CD14-positive monocyte (primary cell): ENCODE data around the gene TRHDE. TPM values are rescaled to one million over a fixed set of nuclear protein-coding genes. Genes with fewer than 3 reads are reported as not detected.
A peak's percentile ranks its signal among the peaks of the same experiment; 100 is the strongest.

ENCODE experiments used
- DNase-seq, 3 donors: peaks; one replicate each; pipeline ENCODE4 v3.0.0-alpha.2; 2011 to 2022
- H2AFZ ChIP-seq: 2 replicates; pipeline ENCODE4 v1.6.0; 2012; ENCODE audit warnings: mild to moderate bottlenecking, low read depth, low read length, inconsistent platforms; ENCODE audit not compliant: insufficient read depth, poor library complexity, severe bottlenecking
- H3K27ac ChIP-seq, 2 donors: 1 replicate in 1 of 2; 2 replicates in 1 of 2; pipeline ENCODE4 v1.5.1; 2012 to 2013; ENCODE audit warnings: low read length in 2 of 2, control low read depth in 1 of 2, inconsistent platforms in 1 of 2, low read depth in 1 of 2, mild to moderate bottlenecking in 1 of 2
- H3K27me3 ChIP-seq, 2 donors: one replicate each; pipeline versions ENCODE4 v1.6.0 to v1.6.1; 2011 to 2013; ENCODE audit warnings: low read length in 2 of 2; ENCODE audit not compliant: control insufficient read depth in 2 of 2, insufficient read depth in 2 of 2
- H3K36me3 ChIP-seq, 2 donors: replicated peaks in 1 of 2; 1 replicate in 1 of 2; 2 replicates in 1 of 2; pipeline versions ENCODE4 v1.5.1 to v1.6.1; 2012 to 2013; ENCODE audit warnings: low read length in 2 of 2, control low read depth in 1 of 2, inconsistent platforms in 1 of 2, mild to moderate bottlenecking in 1 of 2; ENCODE audit not compliant: insufficient read depth in 2 of 2, control insufficient read depth in 1 of 2
- H3K4me1 ChIP-seq, 2 donors: 1 replicate in 1 of 2; 2 replicates in 1 of 2; pipeline versions ENCODE4 v1.5.1 to v1.6.1; 2012 to 2013; ENCODE audit warnings: low read length in 2 of 2, control low read depth in 1 of 2, inconsistent platforms in 1 of 2, mild to moderate bottlenecking in 1 of 2, moderate library complexity in 1 of 2; ENCODE audit not compliant: insufficient read depth in 2 of 2, control insufficient read depth in 1 of 2
- H3K4me2 ChIP-seq: replicated peaks from 2 replicates; pipeline ENCODE3; 2012; ENCODE audit warnings: low read length, moderate library complexity, mild to moderate bottlenecking; ENCODE audit not compliant: poor library complexity, severe bottlenecking; ENCODE audit errors: extremely low read depth
- H3K4me3 ChIP-seq, 3 experiments: fragments of 200-600 bp in 1 of 3; sonication (generic) in 1 of 3; replicated peaks in 1 of 3; 1 replicate in 2 of 3; 2 replicates in 1 of 3; pipeline ENCODE4 v1.5.1; 2011 to 2013; ENCODE audit warnings: low read length in 3 of 3, mild to moderate bottlenecking in 3 of 3, control low read depth in 2 of 3, low read depth in 2 of 3, inconsistent platforms in 1 of 3, moderate library complexity in 1 of 3
- H3K79me2 ChIP-seq: 2 replicates; pipeline ENCODE4 v1.6.0; 2012; ENCODE audit warnings: mild to moderate bottlenecking, control low read depth, inconsistent platforms, low read length, moderate library complexity; ENCODE audit not compliant: insufficient read depth
- H3K9ac ChIP-seq: 2 replicates; pipeline ENCODE4 v1.6.0; 2017; ENCODE audit warnings: low read length, mild to moderate bottlenecking; ENCODE audit not compliant: insufficient read depth, poor library complexity, severe bottlenecking
- H3K9me3 ChIP-seq, 2 donors: replicated peaks in 1 of 2; 1 replicate in 1 of 2; 2 replicates in 1 of 2; pipeline versions ENCODE4 v1.5.1 to v1.6.1; 2012 to 2013; ENCODE audit warnings: low read length in 2 of 2, control low read depth in 1 of 2; ENCODE audit not compliant: control insufficient read depth in 1 of 2, insufficient read depth in 1 of 2
- H4K20me1 ChIP-seq: 2 replicates; pipeline ENCODE4 v1.6.0; 2012; ENCODE audit warnings: mild to moderate bottlenecking, low read length, control low read depth, moderate library complexity; ENCODE audit not compliant: insufficient read depth
- H3K27ac Mint-ChIP-seq, 7 donors: one replicate each; pipeline ENCODE4 v1.8.0; 2020; ENCODE audit warnings: mild to moderate bottlenecking in 7 of 7, mixed read lengths in 7 of 7, moderate library complexity in 6 of 7, inconsistent platforms in 2 of 7
- H3K27me3 Mint-ChIP-seq, 3 donors: one replicate each; pipeline ENCODE4 v1.8.0; 2021 to 2022; ENCODE audit warnings: low read depth in 3 of 3, mild to moderate bottlenecking in 3 of 3, mixed read lengths in 3 of 3, moderate library complexity in 3 of 3, inconsistent platforms in 1 of 3
- H3K36me3 Mint-ChIP-seq, 2 donors: one replicate each; pipeline ENCODE4 v1.8.0; 2020; ENCODE audit warnings: mixed read lengths in 2 of 2, inconsistent platforms in 1 of 2, mild to moderate bottlenecking in 1 of 2
- H3K4me1 Mint-ChIP-seq: one replicate; pipeline ENCODE4 v1.8.0; 2020; ENCODE audit warnings: mild to moderate bottlenecking, mixed read lengths
- H3K4me3 Mint-ChIP-seq, 2 donors: one replicate each; pipeline ENCODE4 v1.8.0; 2020; ENCODE audit warnings: mild to moderate bottlenecking in 2 of 2, mixed read lengths in 2 of 2, moderate library complexity in 1 of 2
- H3K9me3 Mint-ChIP-seq, 7 donors: one replicate each; pipeline ENCODE4 v1.8.0; 2020 to 2022; ENCODE audit warnings: mixed read lengths in 7 of 7, mild to moderate bottlenecking in 6 of 7, moderate library complexity in 6 of 7, inconsistent platforms in 2 of 7
- CTCF ChIP-seq: fragments of 200-600 bp; IDR thresholded peaks from one replicate; pipeline ENCODE4 v1.8.0; 2022; ENCODE audit warnings: antibody characterized with exemption, mild to moderate bottlenecking
- WGBS: methylation state at CpG from one replicate; pipeline ENCODE4 v1.1.5; 2013; ENCODE audit warnings: missing lambda C conversion rate; ENCODE audit not compliant: insufficient coverage; 5-methylcytosine and 5-hydroxymethylcytosine counted together
- intact Hi-C, 2 donors: fragments of 100-400 bp; cut with micrococcal nuclease; formaldehyde crosslinking; loops; one replicate each; pipeline versions ENCODE4 v1.15.0 to v1.15.1; 2023
- polyA plus RNA-seq, 3 donors: library from polyadenylated mRNA; depleted of rRNA in 1 of 3; unstranded in 2 of 3; stranded (reverse) in 1 of 3; fragments of 300-500 nt in 2 of 3; fragments of >200 nt in 1 of 3; fragmentation: Illumina TruSeq in 2 of 3; gene quantifications; 1 replicate in 2 of 3; 2 replicates in 1 of 3; pipeline ENCODE4 v1.2.3, GENCODE V29; 2012 to 2021

Gene TRHDE
- polyA plus RNA-seq, 3 donors, result not detected

- intact Hi-C loops, result no loop called here
Measured at GRCh38 chr12:72270961-72271360, 1.2 kb upstream of the TRHDE start.

GRCh38 chr12:72271451-72272090 lies 599 bp upstream of the TRHDE start:
- H3K4me1 Mint-ChIP-seq, result peaks cover 44% of the 10 kb centered on the region
- H3K9me3 Mint-ChIP-seq, result peaks cover 0 to 19% (median 14%) of the 10 kb centered on the region in 7 donors
- H3K4me2 ChIP-seq, result peak overlapping the region; percentile 83
- no peaks in the 10 kb centered on the region for H3K36me3 ChIP-seq
- peaks cover 5 to 29% of the 10 kb centered on the region in 2 donors for H3K9me3 ChIP-seq
- intact Hi-C loops, result no loop called here
- no peaks in the 10 kb centered on the region for H3K79me2 ChIP-seq
- no peaks in the 10 kb centered on the region for H4K20me1 ChIP-seq
- peak overlapping the region; percentile 86 to 99 for H3K4me3 Mint-ChIP-seq
- no peak for TF ChIP-seq CTCF
- no peak overlapping the region for H3K27ac ChIP-seq
- H3K36me3 Mint-ChIP-seq, result peaks cover 6 to 7% of the 10 kb centered on the region in 2 donors
- H3K4me3 ChIP-seq, result peak overlapping the region; percentile 23 to 78 (median 38)
- WGBS, result 2% methylated on average over 11 of the region's 35 CpGs
- H3K4me1 ChIP-seq, result peaks cover 42 to 52% of the 10 kb centered on the region in 2 donors
- peak overlapping the region; percentile 25 for H3K9ac ChIP-seq
- H3K27me3 Mint-ChIP-seq, result peaks cover 47 to 69% (median 62%) of the 10 kb centered on the region in 3 donors
- H3K27me3 ChIP-seq, result peaks cover 47 to 80% of the 10 kb centered on the region in 2 donors
- DNase-seq, result no peak
- H2AFZ ChIP-seq, result peak overlapping the region; percentile 71
- peak overlapping the region in 1 of 7 donors; percentile 68 for H3K27ac Mint-ChIP-seq

More at GRCh38 chr12:72270961-72271360, 1.2 kb upstream of the TRHDE start:
- Histone ChIP-seq H2AFZ (no peak overlapping the region), H3K4me2 (no peak overlapping the region), H3K79me2 (no peaks in the 10 kb centered on the region), H4K20me1 (no peaks in the 10 kb centered on the region), H3K9me3 (peaks cover 5 to 29% of the 10 kb centered on the region in 2 donors), H3K9ac (no peak overlapping the region), H3K27ac (no peak overlapping the region), H3K36me3 (no peaks in the 10 kb centered on the region), H3K4me1 (peaks cover 36 to 47% of the 10 kb centered on the region in 2 donors), H3K27me3 (peaks cover 50 to 84% of the 10 kb centered on the region in 2 donors), H3K4me3 (peak overlapping the region in 1 of 3 experiments; percentile 78)
- Mint-ChIP-seq H3K4me1 (peaks cover 38% of the 10 kb centered on the region), H3K27me3 (peaks cover 47 to 68% (median 64%) of the 10 kb centered on the region in 3 donors), H3K27ac (no peak overlapping the region), H3K36me3 (peaks cover 6 to 7% of the 10 kb centered on the region in 2 donors), H3K9me3 (peaks cover 0 to 19% (median 14%) of the 10 kb centered on the region in 7 donors), H3K4me3 (peak overlapping the region in 1 of 2 donors; percentile 99)
- no peak for DNase-seq
- no peak for TF ChIP-seq CTCF
- WGBS, result no CpG with 5 or more reads among the region's 6 CpGs
